PC-3 (cell line): Measurements from ENCODE around the gene MRPS21. TPM values are rescaled to one million over a fixed set of nuclear protein-coding genes. Genes with fewer than 3 reads are reported as not detected.
"Not testable (repeated sequence)": the region's sequence is repeated elsewhere in the genome, so short reads cannot be mapped to it uniquely, and the experiment has no call there.

Source experiments
- ATAC-seq: fragments of 200-7000 bp; cut with Tn5 transposase; 2 replicates; pipeline ENCODE4 v1.9.1; 2020; ENCODE audit warnings: mild to moderate bottlenecking, moderate library complexity
- BruUV-seq: library from RNA; stranded (reverse); fragments of 400-500 nt; replicated peaks from 2 replicates; lab custom pipeline; 2021; lab: Mats Ljungman, UMichigan
- CTCF ChIA-PET: fragments of 300-600 bp; sonication (Branson Sonifier 250); formaldehyde crosslinking; loops from one replicate; lab custom pipeline; 2022; ENCODE audit warnings: antibody characterized with exemption; lab: Charles Lee
- POLR2A ChIA-PET: fragments of 300-600 bp; sonication (Branson Sonifier 250); formaldehyde crosslinking; loops from one replicate; lab custom pipeline; 2022; ENCODE audit warnings: antibody characterized with exemption; ENCODE audit not compliant: unreplicated experiment; lab: Charles Lee
- DNase-seq: peaks from one replicate; pipeline ENCODE4 v3.0.0-alpha.2; 2015
- H2AFZ ChIP-seq: fragments of 300-600 bp; sonication (generic); 2 replicates; pipeline ENCODE4 v1.6.0; 2016; ENCODE audit warnings: antibody characterized with exemption, low read length
- H3F3A ChIP-seq: fragments of 300-600 bp; sonication (generic); one replicate; pipeline ENCODE4 v1.6.0; 2017; ENCODE audit warnings: antibody characterized with exemption, low read length, control low read depth, mild to moderate bottlenecking; ENCODE audit not compliant: unreplicated experiment
- H3K27ac ChIP-seq: fragments of 300-600 bp; sonication (generic); 2 replicates; pipeline ENCODE4 v1.5.1; 2016; ENCODE audit warnings: mild to moderate bottlenecking, low read length
- H3K27me3 ChIP-seq: fragments of 300-600 bp; sonication (generic); 2 replicates; pipeline ENCODE4 v1.6.1; 2016; ENCODE audit warnings: low read length, mixed read lengths
- H3K36me3 ChIP-seq: fragments of 300-600 bp; sonication (generic); 2 replicates; pipeline ENCODE4 v1.6.1; 2016; ENCODE audit warnings: low read depth, mixed run types, low read length, mixed read lengths
- H3K4me1 ChIP-seq: fragments of 300-600 bp; sonication (generic); 2 replicates; pipeline ENCODE4 v1.5.1; 2016; ENCODE audit warnings: low read length; ENCODE audit not compliant: insufficient read depth
- H3K4me2 ChIP-seq: fragments of 300-600 bp; sonication (generic); 2 replicates; pipeline ENCODE4 v1.6.0; 2016; ENCODE audit warnings: low read length
- H3K4me3 ChIP-seq: fragments of 300-600 bp; sonication (generic); 2 replicates; pipeline ENCODE4 v1.5.1; 2016; ENCODE audit warnings: mild to moderate bottlenecking, low read length, mixed read lengths
- H3K79me2 ChIP-seq: fragments of 300-600 bp; sonication (generic); 2 replicates; pipeline ENCODE4 v1.6.1; 2017; ENCODE audit warnings: low read length, mixed read lengths
- H3K9ac ChIP-seq: fragments of 300-600 bp; sonication (generic); 2 replicates; pipeline ENCODE4 v1.6.0; 2016; ENCODE audit warnings: mild to moderate bottlenecking, low read length
- H3K9me2 ChIP-seq: fragments of 300-600 bp; sonication (generic); replicated peaks from 2 replicates; pipeline ENCODE4 v1.6.1; 2016; ENCODE audit warnings: mixed run types, low read length, mixed read lengths
- H3K9me3 ChIP-seq: fragments of 300-600 bp; sonication (generic); 2 replicates; pipeline ENCODE4 v1.6.1; 2016; ENCODE audit warnings: low read length, mixed read lengths
- H4K20me1 ChIP-seq: fragments of 300-600 bp; sonication (generic); 2 replicates; pipeline ENCODE4 v1.6.1; 2016; ENCODE audit warnings: low read length, mixed read lengths
- CTCF ChIP-seq: fragments of 300-600 bp; sonication (generic); conservative IDR thresholded peaks from 2 replicates; pipeline ENCODE4 v1.5.1; 2017; ENCODE audit warnings: antibody characterized with exemption, low read depth, mild to moderate bottlenecking, low read length
- EZH2 ChIP-seq: fragments of 300-600 bp; sonication (generic); IDR thresholded peaks from one replicate; pipeline ENCODE4 v1.6.1; 2017; ENCODE audit warnings: antibody characterized with exemption, mild to moderate bottlenecking, low read length; ENCODE audit not compliant: unreplicated experiment
- EZH2phosphoT487 ChIP-seq: fragments of 300-600 bp; sonication (generic); IDR thresholded peaks from 2 replicates; pipeline ENCODE4 v1.6.1; 2018; ENCODE audit warnings: mild to moderate bottlenecking, antibody characterized with exemption, low read length, borderline replicate concordance
- intact Hi-C: fragments of 100-400 bp; cut with micrococcal nuclease; formaldehyde crosslinking; loops from 2 replicates; pipeline ENCODE4 v1.9.0; 2023
- total RNA-seq: library from RNA; depleted of rRNA; stranded (reverse); fragments of >200 nt; gene quantifications from 2 replicates; pipeline ENCODE4 v1.2.3, GENCODE V29; 2014

Gene MRPS21
- total RNA-seq, 1 experiment from 2014 or later = 124 TPM

GRCh38 chr1:150309758-150310508 lies 16.3 kb downstream of the MRPS21 start:
- no peaks in the 10 kb centered on the region for H3F3A ChIP-seq
- H3K27me3 ChIP-seq = no peaks in the 10 kb centered on the region
- no peak for DNase-seq
- POLR2A ChIA-PET = interaction anchor here (0.6 kb wide), 1 partner anchor 336 kb away, joined by 4 read pairs; no protein-coding TSS in a partner anchor
- no peak overlapping the region for H2AFZ ChIP-seq
- no peaks in the 10 kb centered on the region for H3K9me2 ChIP-seq
- H3K4me1 ChIP-seq = no peaks in the 10 kb centered on the region
- no peaks in the 10 kb centered on the region for H3K9me3 ChIP-seq
- TF ChIP-seq EZH2phosphoT487 = no peak
- TF ChIP-seq CTCF = no peak
- no peak for TF ChIP-seq EZH2
- H3K4me3 ChIP-seq = no peak overlapping the region
- peaks cover 21% of the 10 kb centered on the region for H3K36me3 ChIP-seq
- intact Hi-C loops = no loop called here
- H3K79me2 ChIP-seq = no peaks in the 10 kb centered on the region
- no peak for ATAC-seq
- no peak overlapping the region for H3K9ac ChIP-seq
- CTCF ChIA-PET = no interaction called here
- H3K27ac ChIP-seq = no peak overlapping the region
- H3K4me2 ChIP-seq = no peak overlapping the region
- no peaks in the 10 kb centered on the region for H4K20me1 ChIP-seq
- TSS peak; percentile 58 for BruUV-seq

- H3K9me2 ChIP-seq = no peaks in the 10 kb centered on the region
- no peak overlapping the region for H2AFZ ChIP-seq
- TF ChIP-seq CTCF = no peak
- no peaks in the 10 kb centered on the region for H4K20me1 ChIP-seq
- no peaks in the 10 kb centered on the region for H3F3A ChIP-seq
- BruUV-seq = no TSS peak
- intact Hi-C loops = no loop called here
- DNase-seq (no peak), ATAC-seq (no peak)
- no peak overlapping the region for H3K9ac ChIP-seq
- no peak overlapping the region for H3K4me2 ChIP-seq
- no peaks in the 10 kb centered on the region for H3K27me3 ChIP-seq
- H3K9me3 ChIP-seq = no peaks in the 10 kb centered on the region
- ChIA-PET CTCF (interaction anchor here (0.8 kb wide), 1 partner anchor 56 kb away, joined by 4 read pairs; no protein-coding TSS in a partner anchor), POLR2A (no interaction called here)
- no peaks in the 10 kb centered on the region for H3K4me1 ChIP-seq
- no peak overlapping the region for H3K4me3 ChIP-seq
- peaks cover 11% of the 10 kb centered on the region for H3K36me3 ChIP-seq
- H3K79me2 ChIP-seq = no peaks in the 10 kb centered on the region
- H3K27ac ChIP-seq = no peak overlapping the region
Observed at GRCh38 chr1:150311762-150312161, 18.1 kb downstream of the MRPS21 start.

DNA sequence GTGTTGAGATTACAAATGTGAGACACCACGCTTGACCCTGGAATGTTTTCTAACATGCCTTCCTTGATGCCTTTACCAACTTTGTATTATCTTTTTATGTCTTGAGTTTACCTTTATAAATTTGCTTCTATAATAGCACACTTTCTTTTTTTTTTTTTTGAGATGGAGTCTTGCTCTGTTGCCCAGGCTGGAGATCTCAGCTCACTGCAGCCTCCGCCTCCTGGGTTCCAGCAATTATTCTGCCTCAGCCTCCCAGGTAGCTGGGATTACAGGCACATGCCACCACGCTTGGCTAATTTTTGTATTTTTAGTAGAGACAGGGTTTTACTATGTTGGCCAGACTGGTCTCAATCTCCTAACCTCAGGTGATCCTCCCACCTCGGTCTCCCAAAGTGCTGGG lies 21.0 kb downstream of the MRPS21 start:
- H3K9me2 ChIP-seq, POLR2A ChIA-PET, H2AFZ ChIP-seq, H3F3A ChIP-seq, H3K27ac ChIP-seq, DNase-seq, BruUV-seq, H3K4me3 ChIP-seq, H3K9me3 ChIP-seq, H3K36me3 ChIP-seq, H3K79me2 ChIP-seq, H4K20me1 ChIP-seq, H3K9ac ChIP-seq, intact Hi-C loops, H3K4me1 ChIP-seq, ATAC-seq, H3K27me3 ChIP-seq, H3K4me2 ChIP-seq, CTCF ChIA-PET: not testable (repeated sequence)
